WTC11 (cell line): ENCODE data around the gene RNF40.

Experiments used
- CREB1 ChIP-seq: sonication (generic); formaldehyde crosslinking; IDR thresholded peaks from 2 replicates; pipeline ENCODE4 v1.8.0; 2023; ENCODE audit warnings: mild to moderate bottlenecking, missing genetic modification reagents
- CTCF ChIP-seq: fragments of 200-600 bp; IDR thresholded peaks from 2 replicates; pipeline ENCODE4 v1.8.0; 2022; ENCODE audit warnings: antibody characterized with exemption
- E2F5 ChIP-seq: sonication (generic); formaldehyde crosslinking; IDR thresholded peaks from 2 replicates; pipeline ENCODE4 v1.8.1; 2022; ENCODE audit warnings: mild to moderate bottlenecking, moderate library complexity, missing genetic modification reagents
- FOXK1 ChIP-seq: sonication (generic); formaldehyde crosslinking; IDR thresholded peaks from 2 replicates; pipeline ENCODE4 v1.8.0; 2022; ENCODE audit warnings: mild to moderate bottlenecking, moderate library complexity, missing genetic modification reagents
- FOXP4 ChIP-seq: sonication (generic); formaldehyde crosslinking; IDR thresholded peaks from 2 replicates; pipeline ENCODE4 v1.8.0; 2022; ENCODE audit warnings: mild to moderate bottlenecking, missing genetic modification reagents
- NR1H2 ChIP-seq: sonication (generic); formaldehyde crosslinking; IDR thresholded peaks from 2 replicates; pipeline ENCODE4 v1.9.0; 2021; ENCODE audit warnings: mild to moderate bottlenecking, moderate library complexity, missing genetic modification reagents
- SMAD3 ChIP-seq: sonication (generic); formaldehyde crosslinking; IDR thresholded peaks from 2 replicates; pipeline ENCODE4 v1.8.0; 2022; ENCODE audit warnings: missing genetic modification reagents, mild to moderate bottlenecking, borderline replicate concordance
- STAT6 ChIP-seq: sonication (generic); formaldehyde crosslinking; conservative IDR thresholded peaks from 2 replicates; pipeline ENCODE4 v1.8.1; 2023; ENCODE audit warnings: mild to moderate bottlenecking, low read depth, missing genetic modification reagents, moderate library complexity
- TEAD4 ChIP-seq: sonication (generic); formaldehyde crosslinking; IDR thresholded peaks from 2 replicates; pipeline ENCODE4 v1.8.0; 2022; ENCODE audit warnings: mild to moderate bottlenecking, missing genetic modification reagents
- TP53 ChIP-seq: sonication (generic); formaldehyde crosslinking; IDR thresholded peaks from 2 replicates; pipeline ENCODE4 v1.8.1; 2023; ENCODE audit warnings: mild to moderate bottlenecking, missing genetic modification reagents
- ZNF281 ChIP-seq: sonication (generic); formaldehyde crosslinking; IDR thresholded peaks from 2 replicates; pipeline ENCODE4 v1.8.0; 2023; ENCODE audit warnings: mild to moderate bottlenecking, missing genetic modification reagents
- ZNF423 ChIP-seq: fragments of 250-450 bp; sonication (Bioruptor Pico); IDR thresholded peaks from 2 replicates; pipeline ENCODE4 v2.1.2; 2022; ENCODE audit warnings: mild to moderate bottlenecking, moderate library complexity
- ZNF512 ChIP-seq: sonication (generic); formaldehyde crosslinking; IDR thresholded peaks from 2 replicates; pipeline ENCODE4 v1.8.1; 2022; ENCODE audit warnings: missing genetic modification reagents, borderline replicate concordance
- ZNF532 ChIP-seq: fragments of 250-450 bp; sonication (Bioruptor Pico); IDR thresholded peaks from 2 replicates; pipeline ENCODE4 v1.9.0; 2021; ENCODE audit warnings: mild to moderate bottlenecking, borderline replicate concordance

GRCh38 chr16:30728899-30729672 is 33.0 kb upstream of the RNF40 start:
- TF ChIP-seq STAT6 (CRISPR knock-in tag) = no peak
- TF ChIP-seq ZNF532 = no peak
- no peak for TF ChIP-seq CTCF
- no peak for TF ChIP-seq TP53
- no peak for TF ChIP-seq E2F5 (CRISPR knock-in tag)
- no peak for TF ChIP-seq FOXP4 (CRISPR knock-in tag)
- TF ChIP-seq ZNF423 (CRISPR knock-in tag) = no peak
- TF ChIP-seq ZNF281 = no peak
- TF ChIP-seq NR1H2 = no peak
- no peak for TF ChIP-seq FOXK1
- TF ChIP-seq CREB1 (CRISPR knock-in tag) = no peak
- no peak for TF ChIP-seq ZNF512 (CRISPR knock-in tag)
- no peak for TF ChIP-seq TEAD4 (CRISPR knock-in tag)
- TF ChIP-seq SMAD3 (CRISPR knock-in tag) = no peak
